Stimulated activated CD4-positive, alpha-beta T cell treated with anti-CD3 and anti-CD28 coated beads, Interleukin-2, amount 100 ng/mL, for 24 hours (primary cell): ENCODE measurements around the gene CTNNA1.

Source experiments
- DNase-seq, 2 donors: peaks; one replicate each; pipeline ENCODE4 v3.0.0-alpha.2; 2020

Gene CTNNA1

DNA sequence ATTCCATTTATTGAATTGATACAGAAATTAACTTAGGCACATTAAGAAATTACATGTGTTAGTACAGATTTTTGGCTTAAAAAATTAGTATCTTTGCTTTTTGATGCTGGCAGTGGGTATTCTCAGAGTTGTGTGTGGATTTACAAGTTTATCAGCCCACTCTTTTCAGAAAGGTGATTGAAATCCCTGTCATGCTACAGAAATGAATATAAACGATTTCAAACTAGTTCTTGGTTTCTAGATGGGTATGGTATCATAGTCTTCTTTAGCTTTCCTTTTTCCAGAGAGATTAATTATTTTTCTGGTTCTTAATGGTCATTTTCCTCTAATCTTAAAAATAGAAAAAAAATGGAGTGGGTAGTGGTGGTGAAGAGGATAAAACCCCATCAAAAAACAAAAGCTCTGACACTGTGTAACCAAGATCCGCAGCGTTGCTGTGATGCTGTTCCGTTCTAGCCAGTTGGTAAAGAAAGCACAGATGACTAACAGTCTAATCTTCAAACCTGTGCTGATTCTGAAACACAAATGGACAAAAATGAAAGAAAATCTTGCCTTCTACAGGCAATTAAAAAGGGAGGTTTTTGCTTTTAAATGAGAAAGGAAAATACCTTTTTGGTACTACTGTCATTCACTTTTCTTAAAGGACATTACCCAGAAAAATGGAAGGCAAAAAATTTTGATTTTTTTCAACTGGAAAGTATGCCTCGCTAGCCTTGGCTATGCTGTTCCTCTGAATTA, 116.7 kb downstream of the CTNNA1 start:
- no peak for DNase-seq

- no peak for DNase-seq
These were observed 117.4 kb downstream of the CTNNA1 start for GRCh38 chr5:138870611-138871010.

DNA sequence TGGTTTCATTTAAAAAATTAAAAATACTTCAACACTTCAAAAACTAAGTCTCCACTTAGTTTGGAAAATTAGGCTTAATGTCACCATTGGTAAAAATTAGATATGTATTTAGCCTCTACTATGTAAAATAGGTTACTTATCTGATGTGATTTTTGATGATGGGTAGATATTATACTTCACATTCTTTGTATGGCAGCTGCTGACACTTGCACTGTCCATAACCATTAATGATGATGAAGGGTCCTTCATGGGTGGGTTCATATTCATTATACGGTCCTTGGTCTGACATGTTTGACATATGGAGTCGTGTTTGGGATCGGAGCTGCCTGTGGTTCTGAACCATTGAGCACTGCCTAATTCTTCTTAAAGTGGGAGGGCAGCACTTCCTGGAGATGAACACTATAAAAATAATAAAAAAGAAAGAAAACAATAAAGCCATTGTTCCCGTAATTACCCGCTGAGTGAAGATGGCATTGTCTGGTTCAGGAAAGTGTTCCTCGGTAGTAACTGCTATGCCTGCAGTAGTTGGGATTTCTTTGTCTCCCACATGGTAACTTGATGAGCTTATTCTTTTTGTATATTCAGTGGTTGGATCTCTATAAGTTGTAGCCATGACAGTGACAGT, 119.7 kb downstream of the CTNNA1 start:
- no peak for DNase-seq

DNA sequence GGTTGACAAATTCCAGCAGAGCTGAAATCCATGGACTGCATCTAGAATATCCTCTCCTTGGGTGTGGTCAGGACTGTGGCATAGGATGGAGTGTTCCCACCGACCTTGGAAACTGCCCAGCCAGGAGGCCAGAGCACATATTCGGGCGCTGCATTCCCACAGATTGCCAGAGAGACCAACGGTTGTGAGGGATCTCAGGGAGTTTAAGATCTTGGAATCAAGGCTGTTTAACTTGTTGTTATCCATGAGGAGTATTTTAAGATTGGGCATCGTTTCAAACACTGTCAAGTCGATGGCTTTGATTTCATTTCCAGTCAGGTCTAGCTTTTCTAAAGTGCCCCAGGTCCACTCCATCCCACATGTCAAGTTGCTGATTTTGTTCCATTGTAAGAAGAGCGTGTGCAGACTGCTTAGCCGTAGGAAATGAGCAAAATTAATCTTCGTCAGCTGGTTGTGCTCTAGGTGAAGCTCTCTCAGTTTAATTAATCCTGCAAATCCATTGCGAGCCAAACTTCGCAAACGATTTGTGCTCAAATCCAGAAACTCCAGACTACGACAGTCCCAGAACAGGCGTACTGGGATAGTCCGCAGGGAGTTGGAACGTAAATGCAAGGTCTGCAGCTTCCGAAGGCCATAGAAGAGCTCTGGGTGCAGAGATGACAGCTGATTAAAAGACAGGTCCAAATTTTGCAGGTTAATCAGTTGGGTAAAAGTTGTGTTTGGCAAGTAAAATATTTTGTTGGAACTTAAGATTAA, 120.4 kb downstream of the CTNNA1 start:
- DNase-seq = no peak

DNA sequence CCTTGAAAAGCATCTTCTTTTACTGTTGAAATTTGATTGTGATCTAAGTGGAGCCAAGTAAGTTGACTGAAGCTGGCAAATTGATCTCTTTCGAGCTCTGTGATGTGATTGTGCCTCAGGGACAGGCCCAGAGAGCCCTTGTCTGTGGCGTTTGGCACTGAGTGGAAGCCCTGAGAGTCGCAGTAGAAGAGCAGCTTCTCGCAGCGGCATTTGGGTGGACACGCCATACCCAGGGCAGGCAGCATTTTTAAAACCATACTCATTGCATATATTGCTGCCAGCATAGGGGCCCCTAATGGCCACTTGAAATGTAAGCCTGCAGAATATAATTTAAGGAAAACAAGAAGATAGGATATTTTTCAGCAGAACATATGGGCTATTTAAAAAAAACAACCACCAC, 121.0 kb downstream of the CTNNA1 start:
- no peak for DNase-seq

DNA sequence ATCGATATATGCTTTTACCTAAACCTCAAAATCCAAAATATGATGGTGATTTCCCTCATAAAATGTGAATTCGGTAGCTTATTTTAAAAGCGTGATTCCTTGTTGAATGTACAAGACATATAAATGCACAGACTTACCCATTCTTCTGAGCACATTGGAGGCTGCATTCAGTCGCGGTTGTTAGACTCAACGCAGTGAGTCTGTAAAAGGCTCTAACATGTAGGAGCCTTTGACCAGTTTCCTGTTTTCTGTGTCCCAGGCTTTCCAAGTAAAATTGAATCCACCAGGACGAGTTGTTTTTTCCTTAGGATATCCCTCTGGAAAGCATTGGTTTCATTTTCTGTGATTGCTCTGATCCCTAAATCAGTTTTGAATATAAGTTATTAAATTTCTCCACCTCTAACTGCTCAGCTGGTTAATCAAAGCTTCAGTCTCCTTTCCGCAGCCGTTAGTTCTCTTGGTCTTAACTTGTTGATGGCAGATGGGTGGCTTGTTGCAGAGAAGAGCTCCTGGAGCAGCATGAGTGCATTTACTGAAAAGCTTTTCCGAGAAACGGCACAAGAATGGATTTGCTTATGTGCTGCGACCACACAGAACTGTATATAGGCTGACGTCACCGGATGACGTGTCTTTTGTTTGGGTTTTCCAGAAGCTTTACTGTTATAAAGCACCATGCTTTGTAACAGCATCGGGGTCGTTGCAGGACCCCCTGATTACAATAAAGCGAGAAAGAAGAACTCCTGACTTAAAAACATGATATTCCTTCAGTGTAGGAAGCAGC, 121.7 kb downstream of the CTNNA1 start, which contains the start of gene LRRTM2:
TSS of gene LRRTM2 (minus strand) at position 565 of the 781 bp plus-strand sequence. CDS start at position 141, 424 bp downstream.
- DNase-seq = no peak

DNA sequence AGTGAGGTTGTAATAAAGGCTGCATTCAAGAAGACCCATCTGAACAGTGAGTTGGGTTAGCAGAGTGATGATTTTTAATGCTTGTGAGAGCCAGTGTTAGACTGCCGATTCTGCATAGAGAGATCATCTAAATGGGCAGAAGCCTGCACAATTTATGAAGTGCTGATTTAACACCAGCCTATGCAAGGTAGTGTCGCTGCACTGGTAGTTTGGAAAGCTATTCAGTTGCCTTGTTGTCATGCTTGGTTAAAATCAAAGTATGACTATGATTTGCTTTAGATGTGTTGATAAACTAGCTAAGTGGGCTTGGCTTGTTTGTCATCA, 122.3 kb downstream of the CTNNA1 start:
- DNase-seq = no peak

GRCh38 chr5:138875946-138876345, 122.7 kb downstream of the CTNNA1 start:
- no peak for DNase-seq

- DNase-seq = no peak
These were observed 123.6 kb downstream of the CTNNA1 start for GRCh38 chr5:138876811-138877210.

- DNase-seq = no peak
These were observed 125.4 kb downstream of the CTNNA1 start for GRCh38 chr5:138878437-138879235.

GRCh38 chr5:138883211-138883610, 130.0 kb downstream of the CTNNA1 start:
- no peak for DNase-seq

DNA sequence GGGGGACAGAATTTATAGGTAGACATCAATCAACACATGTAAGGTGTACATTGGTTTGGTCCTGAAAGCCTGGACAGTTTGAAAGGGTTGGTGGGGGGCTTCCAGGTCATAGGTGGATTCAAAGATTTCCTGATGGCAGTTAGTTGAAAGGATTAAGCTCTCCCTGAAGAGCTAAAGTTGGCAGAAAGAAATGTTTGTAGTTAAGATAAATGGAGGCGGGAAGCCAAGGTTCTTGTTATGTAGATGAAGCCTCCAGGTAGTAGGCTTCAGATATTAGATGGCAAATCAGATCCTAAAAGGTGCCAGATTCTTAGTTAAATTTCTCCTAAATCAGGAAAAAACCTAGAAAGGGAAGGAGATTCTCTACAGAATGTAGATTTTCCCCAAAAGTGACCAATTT, 130.9 kb downstream of the CTNNA1 start:
- no peak for DNase-seq

DNA sequence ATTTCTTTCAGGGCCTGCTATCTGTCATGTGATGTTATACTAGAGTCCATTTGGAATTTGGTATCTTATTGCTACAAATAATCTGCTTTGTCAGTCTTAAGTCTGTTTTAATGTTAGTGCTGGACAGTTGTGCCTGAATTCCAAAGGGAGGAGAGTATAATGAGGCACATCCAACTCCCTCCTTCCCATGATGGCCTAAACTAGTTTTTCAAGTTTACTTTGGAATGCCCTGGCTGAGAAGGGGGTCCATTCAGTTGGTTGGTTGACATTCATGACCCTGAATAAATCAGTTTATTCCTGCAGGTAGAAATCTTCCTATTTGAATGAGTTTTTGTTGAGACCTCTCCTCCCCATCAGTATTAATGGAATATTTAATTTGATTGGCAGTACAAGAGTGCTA, 131.3 kb downstream of the CTNNA1 start:
- no peak for DNase-seq

DNA sequence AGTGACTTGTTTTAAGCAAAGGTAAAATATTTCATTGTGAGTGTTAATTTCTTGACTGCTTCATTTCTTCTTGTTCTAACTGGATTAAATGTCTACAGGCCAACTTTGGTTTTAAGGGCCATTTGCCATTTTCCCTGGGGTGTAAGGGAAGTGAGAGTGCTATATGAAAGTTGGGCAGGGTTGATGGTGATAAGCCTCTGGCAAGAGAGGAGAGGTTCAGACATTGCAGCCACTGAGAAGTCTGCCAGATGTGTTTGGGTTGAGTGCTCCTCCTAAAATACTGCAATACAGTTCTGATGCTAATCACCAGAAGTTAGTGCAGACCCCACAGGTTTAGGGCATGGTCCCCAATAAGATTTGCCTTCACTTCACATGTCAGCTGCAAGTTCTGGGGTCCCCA, 136.8 kb downstream of the CTNNA1 start:
- no peak for DNase-seq

GRCh38 chr5:138890644-138891043, 137.4 kb downstream of the CTNNA1 start:
- no peak for DNase-seq

- no peak for DNase-seq
These were observed 142.7 kb downstream of the CTNNA1 start for GRCh38 chr5:138895918-138896317.

- DNase-seq = no peak
These were observed 145.1 kb downstream of the CTNNA1 start for GRCh38 chr5:138898299-138898698.

DNA sequence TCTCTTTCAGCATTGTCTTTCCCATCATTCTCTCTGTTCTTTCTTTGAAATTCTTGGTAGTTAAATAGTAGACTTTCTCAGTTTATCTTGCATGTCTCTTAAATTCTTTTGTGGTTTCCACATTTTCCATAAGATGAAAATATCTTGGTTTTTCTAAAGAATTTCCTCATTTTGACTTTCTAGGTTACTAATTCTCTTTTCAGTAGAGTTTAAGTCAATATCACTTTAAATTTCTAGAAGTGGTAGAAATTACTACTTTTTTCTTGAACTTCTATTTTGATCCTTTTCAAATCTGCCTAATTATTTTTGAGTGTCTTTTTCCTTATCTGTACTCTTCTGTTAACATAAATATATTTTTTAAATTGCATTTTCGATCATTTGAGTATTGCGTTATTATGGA, 145.5 kb downstream of the CTNNA1 start:
- no peak for DNase-seq

GRCh38 chr5:138900281-138900965, 147.2 kb downstream of the CTNNA1 start:
- peak in 1 of 2 donors; percentile 13 for DNase-seq

GRCh38 chr5:138901716-138902115, 148.5 kb downstream of the CTNNA1 start:
- no peak for DNase-seq

DNA sequence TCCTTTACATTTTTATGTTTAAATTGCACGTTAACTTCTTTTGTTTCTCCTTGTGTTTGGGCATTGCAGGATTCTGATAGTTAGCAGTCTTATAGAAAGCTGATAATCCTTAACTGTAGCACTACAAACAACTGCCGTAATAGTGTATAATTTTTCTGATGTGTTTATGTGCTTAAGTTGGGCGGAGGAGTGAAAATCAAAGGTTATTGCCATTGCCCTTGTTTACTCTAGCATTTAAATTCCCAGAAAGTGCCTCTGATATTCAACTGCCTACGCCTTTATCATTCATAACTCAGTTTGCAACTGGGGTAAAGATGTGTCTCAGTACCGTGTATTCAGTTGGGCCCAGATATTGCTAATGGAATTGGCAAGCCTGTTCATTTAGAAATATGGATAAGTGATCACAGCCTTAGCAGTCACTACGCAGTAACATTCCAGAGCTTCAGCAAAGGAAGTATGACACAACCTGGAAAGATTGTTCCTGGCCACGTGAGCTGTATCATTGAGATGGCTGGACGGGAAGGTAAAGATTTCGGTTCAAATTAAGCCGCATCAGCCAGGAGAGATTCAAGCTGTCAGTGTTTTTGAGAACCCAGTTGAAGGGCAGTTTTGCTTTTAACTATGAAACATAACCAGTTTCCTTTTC, 150.0 kb downstream of the CTNNA1 start:
- DNase-seq = no peak
